ENCODE measurements around the gene LOXL3. TPM values are rescaled to one million over a fixed set of nuclear protein-coding genes. Genes with fewer than 3 reads are reported as not detected.

The LOXL3 gene
- total RNA-seq, 1 experiment from 2014 or later: 29.0 TPM

GRCh38 chr2:74573747-74574562 lies 20.2 kb upstream of the LOXL3 start:
- no peak overlapping the region for H2BK5ac ChIP-seq (ENCODE audit: insufficient read length, low read length)
- H3K23ac ChIP-seq (ENCODE audit: insufficient read length, low read depth, low read length): no peak overlapping the region
- H2BK20ac ChIP-seq (ENCODE audit: low read depth, low read length, poor library complexity, severe bottlenecking): no peak overlapping the region
- H3K18ac ChIP-seq (ENCODE audit: insufficient read length, low read depth, low read length): no peak overlapping the region
- TF ChIP-seq, protein P1, sequence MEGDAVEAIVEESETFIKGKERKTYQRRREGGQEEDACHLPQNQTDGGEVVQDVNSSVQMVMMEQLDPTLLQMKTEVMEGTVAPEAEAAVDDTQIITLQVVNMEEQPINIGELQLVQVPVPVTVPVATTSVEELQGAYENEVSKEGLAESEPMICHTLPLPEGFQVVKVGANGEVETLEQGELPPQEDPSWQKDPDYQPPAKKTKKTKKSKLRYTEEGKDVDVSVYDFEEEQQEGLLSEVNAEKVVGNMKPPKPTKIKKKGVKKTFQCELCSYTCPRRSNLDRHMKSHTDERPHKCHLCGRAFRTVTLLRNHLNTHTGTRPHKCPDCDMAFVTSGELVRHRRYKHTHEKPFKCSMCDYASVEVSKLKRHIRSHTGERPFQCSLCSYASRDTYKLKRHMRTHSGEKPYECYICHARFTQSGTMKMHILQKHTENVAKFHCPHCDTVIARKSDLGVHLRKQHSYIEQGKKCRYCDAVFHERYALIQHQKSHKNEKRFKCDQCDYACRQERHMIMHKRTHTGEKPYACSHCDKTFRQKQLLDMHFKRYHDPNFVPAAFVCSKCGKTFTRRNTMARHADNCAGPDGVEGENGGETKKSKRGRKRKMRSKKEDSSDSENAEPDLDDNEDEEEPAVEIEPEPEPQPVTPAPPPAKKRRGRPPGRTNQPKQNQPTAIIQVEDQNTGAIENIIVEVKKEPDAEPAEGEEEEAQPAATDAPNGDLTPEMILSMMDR (conservative IDR thresholded peaks at IDR 0.05): no peak
- no peaks in the 10 kb centered on the region for H3K23me2 ChIP-seq (ENCODE audit: insufficient read length, low read depth, low read length, poor library complexity, severe bottlenecking)
- no peak overlapping the region for H2AK5ac ChIP-seq (ENCODE audit: insufficient read length, low read length)
- H4K5ac ChIP-seq (ENCODE audit: insufficient read length, low read depth, low read length): no peak overlapping the region
- no peaks in the 10 kb centered on the region for H3K4me1 ChIP-seq (ENCODE audit: insufficient read depth, low read length)
- no peak overlapping the region for H4K91ac ChIP-seq (ENCODE audit: insufficient read length, low read depth, low read length)
- H4K8ac ChIP-seq (replicated peaks; ENCODE audit: insufficient read length, low read depth, low read length): no peak overlapping the region
- H3K14ac ChIP-seq (ENCODE audit: insufficient read depth, low read length): no peak overlapping the region
- no peaks in the 10 kb centered on the region for H3K79me1 ChIP-seq (ENCODE audit: insufficient read depth, low read depth, low read length, poor library complexity, severe bottlenecking)
- no peak overlapping the region for H3K56ac ChIP-seq (ENCODE audit: insufficient read length, low read depth, low read length)
- H3K79me2 ChIP-seq (ENCODE audit: insufficient read depth, low read length): no peaks in the 10 kb centered on the region
- H3K4ac ChIP-seq (ENCODE audit: low read depth, low read length): no peak overlapping the region
- no peaks in the 10 kb centered on the region for H3K9me3 Mint-ChIP-seq
- H3K27ac Mint-ChIP-seq: no peak overlapping the region
- no peak overlapping the region for H3K27ac ChIP-seq (ENCODE audit: insufficient read length, low read depth, low read length)
- no peaks in the 10 kb centered on the region for H3K9me3 ChIP-seq (ENCODE audit: control insufficient read depth, low read depth, low read length)
- H2AFZ ChIP-seq (ENCODE audit: low read length): no peak overlapping the region
- peaks cover 3% of the 10 kb centered on the region; the same call in 1 of the 2 replicates for H3K27me3 Mint-ChIP-seq (ENCODE audit: low read depth)
- H3K36me3 Mint-ChIP-seq (ENCODE audit: insufficient read depth in 1 of 3, low read depth in 3 of 3): no peaks in the 10 kb centered on the region
- H2BK12ac ChIP-seq (ENCODE audit: insufficient read length, low read depth, low read length): no peak overlapping the region
- no peaks in the 10 kb centered on the region for H3K27me3 ChIP-seq (ENCODE audit: insufficient read depth, low read length)
- DNase-seq: no peak
- no peak overlapping the region for H3T11ph ChIP-seq (ENCODE audit: low read length)
- no peak overlapping the region for H2BK120ac ChIP-seq (ENCODE audit: low read depth, low read length, poor library complexity, severe bottlenecking)
- H4K20me1 ChIP-seq (ENCODE audit: control insufficient read depth, insufficient read depth, insufficient read length): no peaks in the 10 kb centered on the region
- H3K4me3 Mint-ChIP-seq: no peak overlapping the region
- H3K4me1 Mint-ChIP-seq: peaks cover 2 to 3% of the 10 kb centered on the region in 2 experiments; a peak in 1 of 4 replicates
- H3K4me2 ChIP-seq (ENCODE audit: insufficient read depth, insufficient read length, low read length): no peak overlapping the region
- H3K9ac ChIP-seq (ENCODE audit: extremely low read depth, insufficient read length, low read length): no peak overlapping the region
- WGBS (ENCODE audit: extremely low coverage, insufficient read length, low lambda C conversion rate): no CpG with 5 or more reads among the region's 7 CpGs
- no peak overlapping the region for H2BK15ac ChIP-seq (ENCODE audit: low read depth, low read length)

Data from H9 (cell line).